Liver (tissue), 9 donors: ENCODE results near the gene BTBD9. TPM values are rescaled to one million over a fixed set of nuclear protein-coding genes. Genes with fewer than 3 reads are reported as not detected.
A peak's percentile ranks its signal among the peaks of the same experiment; 100 is the strongest.

Source experiments
- DNase-seq: peaks from one replicate; pipeline ENCODE4 v3.0.0-alpha.2; 2017; ENCODE audit warnings: low spot score
- H3K27ac ChIP-seq, 2 donors: one replicate each; pipeline ENCODE4 v1.7.0; 2013; ENCODE audit warnings: inconsistent platforms in 2 of 2, low read length in 2 of 2, control low read depth in 1 of 2, low read depth in 1 of 2, mild to moderate bottlenecking in 1 of 2
- H3K27me3 ChIP-seq, 4 donors: one replicate each; pipeline versions ENCODE4 v1.6.1 to v1.7.0; 2013; ENCODE audit warnings: low read length in 3 of 4, inconsistent platforms in 1 of 4, mild to moderate bottlenecking in 1 of 4, moderate library complexity in 1 of 4; ENCODE audit not compliant: control insufficient read depth in 4 of 4, insufficient read depth in 4 of 4
- H3K36me3 ChIP-seq, 4 donors: one replicate each; pipeline versions ENCODE4 v1.6.1 to v1.7.0; 2013; ENCODE audit warnings: low read length in 3 of 4, mild to moderate bottlenecking in 3 of 4, low read depth in 1 of 4, moderate library complexity in 1 of 4; ENCODE audit not compliant: control insufficient read depth in 4 of 4, insufficient read depth in 3 of 4
- H3K4me1 ChIP-seq, 4 donors: one replicate each; pipeline versions ENCODE4 v1.6.1 to v1.7.0; 2013; ENCODE audit warnings: low read length in 3 of 4, mild to moderate bottlenecking in 3 of 4, moderate library complexity in 1 of 4; ENCODE audit not compliant: control insufficient read depth in 4 of 4, insufficient read depth in 4 of 4
- H3K4me3 ChIP-seq, 3 donors: one replicate each; pipeline versions ENCODE4 v1.6.1 to v1.7.0; 2013; ENCODE audit warnings: low read length in 3 of 3, control low read depth in 1 of 3, low read depth in 1 of 3, mild to moderate bottlenecking in 1 of 3
- H3K9ac ChIP-seq, 2 donors: one replicate each; pipeline ENCODE4 v1.7.0; 2013; ENCODE audit warnings: low read length in 2 of 2, mild to moderate bottlenecking in 2 of 2, moderate library complexity in 2 of 2, control low read depth in 1 of 2, low read depth in 1 of 2
- H3K9me3 ChIP-seq, 4 donors: one replicate each; pipeline versions ENCODE4 v1.6.1 to v1.7.0; 2013; ENCODE audit warnings: low read length in 3 of 4; ENCODE audit not compliant: control insufficient read depth in 4 of 4
- CTCF ChIP-seq: fragments of 150-350 bp; IDR thresholded peaks from 2 replicates; pipeline ENCODE4 v1.5.1; 2017; ENCODE audit warnings: improper control_type of control experiment, low read depth, low read length; ENCODE audit not compliant: missing input control
- EGR1 ChIP-seq, 2 donors: IDR thresholded peaks; 2 replicates each; pipeline ENCODE4 v1.6.1; 2016 to 2018; ENCODE audit warnings: antibody characterized with exemption in 2 of 2, low read depth in 2 of 2
- FOXA1 ChIP-seq: IDR thresholded peaks from 2 replicates; pipeline ENCODE4 v1.6.1; 2016; ENCODE audit warnings: antibody characterized with exemption
- FOXA2 ChIP-seq: IDR thresholded peaks from 2 replicates; pipeline ENCODE4 v1.6.1; 2016; ENCODE audit warnings: antibody characterized with exemption
- GABPA ChIP-seq, 2 donors: IDR thresholded peaks in 1 of 2; conservative IDR thresholded peaks in 1 of 2; 2 replicates each; pipeline ENCODE4 v1.6.1; 2016; ENCODE audit warnings: antibody characterized with exemption in 2 of 2, mild to moderate bottlenecking in 1 of 2, moderate library complexity in 1 of 2
- HNF4A ChIP-seq, 2 donors: conservative IDR thresholded peaks; 2 replicates each; pipeline ENCODE4 v1.6.1; 2016; ENCODE audit warnings: antibody characterized with exemption in 2 of 2, mild to moderate bottlenecking in 2 of 2
- HNF4G ChIP-seq: IDR thresholded peaks from 2 replicates; pipeline ENCODE4 v1.6.1; 2016; ENCODE audit warnings: antibody characterized with exemption
- MAX ChIP-seq: IDR thresholded peaks from 2 replicates; pipeline ENCODE4 v1.6.1; 2016; ENCODE audit warnings: antibody characterized with exemption
- NR2F2 ChIP-seq: IDR thresholded peaks from 2 replicates; pipeline ENCODE4 v1.6.1; 2016; ENCODE audit warnings: antibody characterized with exemption
- RAD21 ChIP-seq, 2 donors: IDR thresholded peaks; 2 replicates each; pipeline ENCODE4 v1.6.1; 2016; ENCODE audit warnings: antibody characterized with exemption in 2 of 2, mild to moderate bottlenecking in 2 of 2
- RXRA ChIP-seq, 2 donors: IDR thresholded peaks; 2 replicates each; pipeline ENCODE4 v1.6.1; 2017 to 2018; ENCODE audit warnings: antibody characterized with exemption in 2 of 2, mild to moderate bottlenecking in 1 of 2
- SP1 ChIP-seq: IDR thresholded peaks from 2 replicates; pipeline ENCODE4 v1.6.1; 2018; ENCODE audit warnings: antibody characterized with exemption, mild to moderate bottlenecking
- TAF1 ChIP-seq: conservative IDR thresholded peaks from 2 replicates; pipeline ENCODE4 v1.6.1; 2016; ENCODE audit warnings: antibody characterized with exemption, mild to moderate bottlenecking
- YY1 ChIP-seq: IDR thresholded peaks from 2 replicates; pipeline ENCODE4 v1.6.1; 2016; ENCODE audit warnings: antibody characterized with exemption, mild to moderate bottlenecking
- ZBTB33 ChIP-seq: IDR thresholded peaks from 2 replicates; pipeline ENCODE4 v1.6.1; 2016; ENCODE audit warnings: antibody characterized with exemption
- WGBS: extraction: QIAGEN DNeasy Blood & Tissue Kit; methylation state at CpG from one replicate; pipeline ENCODE4 v1.1.7; 2013; 5-methylcytosine and 5-hydroxymethylcytosine counted together
- polyA plus RNA-seq, 2 donors: library from polyadenylated mRNA; stranded (reverse) in 1 of 2; unstranded in 1 of 2; fragments of 200-250 nt in 1 of 2; fragments of >200 nt in 1 of 2; fragmentation: Nextera tagmentation in 1 of 2; extraction: Ambion mirVana in 1 of 2; gene quantifications; one replicate each; pipeline versions ENCODE4 v1.2.1 to v1.2.3, GENCODE V29; 2013 to 2015
- total RNA-seq, 2 donors: library from RNA; depleted of rRNA; stranded (reverse); fragments of >200 nt; gene quantifications; one replicate each; pipeline ENCODE4 v1.2.3, GENCODE V29; 2014
- donor health status: healthy.
- donor health status: healthy.
- donor health status: healthy.
- donor health status: healthy.
- donor health status: healthy.

Gene BTBD9
- total and polyA plus RNA-seq, 4 donors, result 2.0 to 12.4 (median 5.7) TPM

- H3K36me3 ChIP-seq, result no peaks in the 10 kb centered on the region
- H3K27ac ChIP-seq, result no peak overlapping the region
- TF ChIP-seq SP1 (no peak), HNF4A (conservative IDR thresholded peaks at IDR 0.05) (peak; percentile 12 to 45)
- no peak overlapping the region for H3K4me3 ChIP-seq
- H3K9me3 ChIP-seq, result no peaks in the 10 kb centered on the region
- H3K4me1 ChIP-seq, result peaks cover 4 to 22% (median 14%) of the 10 kb centered on the region in 4 donors
- WGBS, result 78% methylated on average over 1 of the region's 1 CpG
- H3K27me3 ChIP-seq, result no peaks in the 10 kb centered on the region
- no peak for DNase-seq
- no peak overlapping the region for H3K9ac ChIP-seq
Measured at GRCh38 chr6:38636027-38636426, 3.7 kb downstream of the BTBD9 start.

GRCh38 chr6:38634518-38634917 is 5.2 kb downstream of the BTBD9 start:
- H3K9ac ChIP-seq, result no peak overlapping the region
- TF ChIP-seq GABPA (IDR thresholded peaks at IDR 0.05 in 1 of 2, conservative IDR thresholded peaks at IDR 0.05 in 1 of 2) (no peak), YY1 (no peak), HNF4A (conservative IDR thresholded peaks at IDR 0.05) (no peak), FOXA1 (no peak), HNF4G (no peak), FOXA2 (no peak), TAF1 (no peak), NR2F2 (no peak), RAD21 (IDR thresholded peaks at IDR 0.05) (no peak), RXRA (IDR thresholded peaks at IDR 0.05) (no peak), CTCF (no peak), ZBTB33 (no peak), EGR1 (IDR thresholded peaks at IDR 0.05; ENCODE audit: low read depth in 2 of 2) (no peak), MAX (no peak)
- peaks cover 1 to 13% (median 6%) of the 10 kb centered on the region in 4 donors for H3K4me1 ChIP-seq
- H3K27ac ChIP-seq, result no peak overlapping the region
- no peaks in the 10 kb centered on the region for H3K9me3 ChIP-seq
- H3K27me3 ChIP-seq, result no peaks in the 10 kb centered on the region
- H3K4me3 ChIP-seq, result no peak overlapping the region
- no peak for DNase-seq
- no peaks in the 10 kb centered on the region for H3K36me3 ChIP-seq
- WGBS, result 77% methylated on average over 1 of the region's 1 CpG

- 88% methylated on average over 1 of the region's 1 CpG for WGBS
- no peak for DNase-seq
Measured at GRCh38 chr6:38632490-38632889, 7.2 kb downstream of the BTBD9 start.

More at GRCh38 chr6:38632490-38632889, 7.2 kb downstream of the BTBD9 start:
- TF ChIP-seq RAD21 (IDR thresholded peaks at IDR 0.05) (no peak), HNF4G (no peak), CTCF (no peak)
- Histone ChIP-seq H3K9ac (no peak overlapping the region), H3K27me3 (no peaks in the 10 kb centered on the region), H3K27ac (no peak overlapping the region), H3K4me1 (peaks cover 0 to 2% (median under 1%) of the 10 kb centered on the region in 4 donors), H3K4me3 (no peak overlapping the region), H3K36me3 (no peaks in the 10 kb centered on the region), H3K9me3 (no peaks in the 10 kb centered on the region)
